H1 (cell line): Measurements from ENCODE around the gene GRAMD2A. TPM values are rescaled to one million over a fixed set of nuclear protein-coding genes. Genes with fewer than 3 reads are reported as not detected.

Experiments used
- CTCF ChIA-PET: fragments of 300-600 bp; sonication (Branson Sonifier 250); formaldehyde crosslinking; loops from one replicate; lab custom pipeline; 2021; ENCODE audit not compliant: partially characterized antibody; lab: Charles Lee
- POLR2A ChIA-PET: fragments of 300-600 bp; sonication (Branson Sonifier 250); formaldehyde crosslinking; loops from one replicate; lab custom pipeline; 2021; ENCODE audit warnings: inconsistent platforms; ENCODE audit not compliant: partially characterized antibody; lab: Charles Lee
- DNase-seq, 2 experiments: peaks; one replicate each; pipeline versions ENCODE4 v3.0.0 to v3.0.0-alpha.2; 2010 to 2022; ENCODE audit warnings: low spot score in 2 of 2, low read depth in 1 of 2, mixed read lengths in 1 of 2
- FAIRE-seq: peaks from 2 replicates; lab custom pipeline; 2011; peaks lifted over from hg19 to GRCh38; lab: Jason Lieb, UNC
- H2AFZ ChIP-seq: 2 replicates; pipeline ENCODE4 v1.8.1; 2012; ENCODE audit warnings: low read length, inconsistent platforms
- H2AK5ac ChIP-seq: 2 replicates; pipeline ENCODE4 v1.6.1; 2013; ENCODE audit warnings: low read depth, low read length
- H2BK120ac ChIP-seq: replicated peaks from 2 replicates; pipeline ENCODE3; 2013; ENCODE audit warnings: low read depth, low read length, inconsistent platforms
- H2BK12ac ChIP-seq: 2 replicates; pipeline ENCODE4 v1.6.1; 2013; ENCODE audit warnings: low read depth, low read length
- H2BK15ac ChIP-seq: 2 replicates; pipeline ENCODE4 v1.6.1; 2013; ENCODE audit warnings: low read length
- H2BK20ac ChIP-seq: 2 replicates; pipeline ENCODE4 v1.6.1; 2013; ENCODE audit warnings: low read length
- H2BK5ac ChIP-seq: 2 replicates; pipeline ENCODE4 v1.6.1; 2013; ENCODE audit warnings: low read depth, low read length
- H3K14ac ChIP-seq: 2 replicates; pipeline ENCODE4 v1.6.1; 2013; ENCODE audit warnings: inconsistent platforms; ENCODE audit not compliant: insufficient read length
- H3K18ac ChIP-seq: 2 replicates; pipeline ENCODE4 v1.6.1; 2013; ENCODE audit warnings: low read length; ENCODE audit errors: extremely low read depth
- H3K23ac ChIP-seq: 2 replicates; pipeline ENCODE4 v1.6.1; 2013; ENCODE audit warnings: inconsistent platforms; ENCODE audit not compliant: insufficient read length
- H3K23me2 ChIP-seq: 2 replicates; pipeline ENCODE4 v1.6.1; 2013; ENCODE audit warnings: low read depth, low read length
- H3K27ac ChIP-seq: 2 replicates; pipeline ENCODE4 v1.6.1; 2011; ENCODE audit warnings: low read depth, low read length, inconsistent platforms
- H3K27me3 ChIP-seq, 4 experiments: replicated peaks in 1 of 4; 1 replicate in 1 of 4; 2 replicates in 3 of 4; pipeline versions ENCODE4 v1.6.1 to v1.8.1; 2011 to 2013; ENCODE audit warnings: low read length in 3 of 4, mild to moderate bottlenecking in 3 of 4, inconsistent platforms in 2 of 4, mixed read lengths in 2 of 4, moderate library complexity in 1 of 4; ENCODE audit not compliant: control insufficient read depth in 3 of 4, insufficient read depth in 3 of 4; ENCODE audit errors: extremely low read depth in 1 of 4
- H3K36me3 ChIP-seq, 4 experiments: 2 replicates each; pipeline versions ENCODE4 v1.6.1 to v1.8.1; 2011 to 2013; ENCODE audit warnings: mild to moderate bottlenecking in 4 of 4, low read length in 3 of 4, moderate library complexity in 2 of 4, control low read depth in 1 of 4, inconsistent platforms in 1 of 4; ENCODE audit not compliant: insufficient read depth in 4 of 4, control insufficient read depth in 2 of 4
- H3K4ac ChIP-seq: replicated peaks from 2 replicates; pipeline ENCODE3; 2013; ENCODE audit warnings: low read length, low read depth, mixed read lengths, inconsistent platforms; ENCODE audit not compliant: insufficient read length
- H3K4me1 ChIP-seq, 4 experiments: replicated peaks in 1 of 4; 1 replicate in 1 of 4; 2 replicates in 3 of 4; pipeline versions ENCODE4 v1.6.1 to v1.8.1; 2011 to 2013; ENCODE audit warnings: low read length in 3 of 4, inconsistent platforms in 2 of 4, mixed read lengths in 1 of 4; ENCODE audit not compliant: insufficient read depth in 4 of 4, control insufficient read depth in 3 of 4
- H3K4me2 ChIP-seq, 2 experiments: 2 replicates each; pipeline versions ENCODE4 v1.6.1 to v1.8.1; 2011 to 2013; ENCODE audit warnings: low read depth in 2 of 2, low read length in 2 of 2, control low read depth in 1 of 2, inconsistent platforms in 1 of 2, mild to moderate bottlenecking in 1 of 2; ENCODE audit not compliant: insufficient read depth in 1 of 2
- H3K4me3 ChIP-seq, 4 experiments: fragments of 200-600, 300-600 bp in 1 of 4; sonication (generic), shearing (Covaris generic), sonication (Bioruptor Twin) in 1 of 4; 2 replicates each; pipeline versions ENCODE4 v1.5.1 to v1.8.1; 2011 to 2016; ENCODE audit warnings: low read length in 4 of 4, low read depth in 3 of 4, control low read depth in 2 of 4, inconsistent platforms in 2 of 4, mild to moderate bottlenecking in 2 of 4, mixed read lengths in 1 of 4, moderate library complexity in 1 of 4; ENCODE audit not compliant: insufficient read depth in 2 of 4; ENCODE audit errors: extremely low read depth in 1 of 4
- H3K56ac ChIP-seq: replicated peaks from 2 replicates; pipeline ENCODE3; 2013; ENCODE audit warnings: low read depth, mild to moderate bottlenecking, mixed read lengths, low read length, inconsistent platforms; ENCODE audit not compliant: insufficient read length
- H3K79me1 ChIP-seq: 2 replicates; pipeline ENCODE4 v1.6.1; 2013; ENCODE audit warnings: low read depth, low read length, control low read depth
- H3K79me2 ChIP-seq, 2 experiments: 2 replicates each; pipeline versions ENCODE4 v1.6.1 to v1.8.1; 2012 to 2013; ENCODE audit warnings: low read length in 2 of 2, mild to moderate bottlenecking in 2 of 2, inconsistent platforms in 1 of 2; ENCODE audit not compliant: insufficient read depth in 2 of 2, control insufficient read depth in 1 of 2
- H3K9ac ChIP-seq, 4 experiments: replicated peaks in 1 of 4; 1 replicate in 1 of 4; 2 replicates in 3 of 4; pipeline versions ENCODE4 v1.6.1 to v1.8.1; 2011 to 2013; ENCODE audit warnings: low read depth in 3 of 4, low read length in 3 of 4, control low read depth in 2 of 4, mild to moderate bottlenecking in 2 of 4, moderate library complexity in 2 of 4, inconsistent platforms in 1 of 4; ENCODE audit errors: extremely low read depth in 1 of 4
- H3K9me3 ChIP-seq, 2 experiments: 2 replicates each; pipeline versions ENCODE4 v1.6.1 to v1.8.1; 2012 to 2013; ENCODE audit warnings: mild to moderate bottlenecking in 2 of 2, moderate library complexity in 2 of 2, control low read depth in 1 of 2, inconsistent platforms in 1 of 2, low read depth in 1 of 2, low read length in 1 of 2, mixed read lengths in 1 of 2; ENCODE audit not compliant: insufficient read depth in 2 of 2
- H4K20me1 ChIP-seq, 2 experiments: replicated peaks in 1 of 2; 2 replicates each; pipeline versions ENCODE3 to v1.8.1; 2011 to 2013; ENCODE audit warnings: inconsistent platforms in 2 of 2, low read length in 2 of 2, mild to moderate bottlenecking in 1 of 2; ENCODE audit not compliant: insufficient read depth in 2 of 2, control insufficient read depth in 1 of 2
- H4K5ac ChIP-seq: 2 replicates; pipeline ENCODE4 v1.6.1; 2013; ENCODE audit warnings: low read length, low read depth, mixed read lengths, inconsistent platforms; ENCODE audit not compliant: insufficient read length
- H4K8ac ChIP-seq: 2 replicates; pipeline ENCODE4 v1.8.0; 2013; ENCODE audit warnings: mild to moderate bottlenecking, moderate library complexity, low read length, inconsistent platforms; ENCODE audit not compliant: insufficient read depth; ENCODE audit errors: extremely low read depth
- H4K91ac ChIP-seq: replicated peaks from 2 replicates; pipeline ENCODE3; 2013; ENCODE audit warnings: low read length, mixed read lengths, inconsistent platforms; ENCODE audit not compliant: insufficient read length
- CEBPB ChIP-seq: IDR thresholded peaks from 2 replicates; pipeline ENCODE4 v1.6.1; 2012; ENCODE audit warnings: low read depth, low read length
- CHD1 ChIP-seq: IDR thresholded peaks from 2 replicates; pipeline ENCODE4 v1.6.1; 2012; ENCODE audit warnings: low read depth, low read length, improper control_type of control experiment
- EZH2 ChIP-seq: fragments of 200-600 bp; sonication (generic); IDR thresholded peaks from 2 replicates; pipeline ENCODE4 v1.7.1; 2012; ENCODE audit warnings: low read depth, mild to moderate bottlenecking, moderate library complexity, low read length, inconsistent platforms; ENCODE audit not compliant: severe bottlenecking
- POU5F1 ChIP-seq: IDR thresholded peaks from 2 replicates; pipeline ENCODE4 v1.6.1; 2011; ENCODE audit warnings: low read depth, mild to moderate bottlenecking, low read length, moderate library complexity
- TEAD4 ChIP-seq: IDR thresholded peaks from 2 replicates; pipeline ENCODE4 v1.6.1; 2012; ENCODE audit warnings: low read depth, low read length, inconsistent platforms, mixed read lengths
- WGBS, 2 experiments: shearing (Covaris generic) in 1 of 2; methylation state at CpG; one replicate each; pipeline versions ENCODE4 v1.1.6 to v1.1.7; 2013 to 2015; ENCODE audit warnings: low lambda C conversion rate in 2 of 2, mixed read lengths in 2 of 2, inconsistent platforms in 1 of 2, low coverage in 1 of 2, missing lambda C conversion rate in 1 of 2; ENCODE audit not compliant: insufficient replicate concordance in 2 of 2, insufficient coverage in 1 of 2, insufficient read length in 1 of 2; ENCODE audit errors: extremely low coverage in 1 of 2, missing lambda C conversion rate in 1 of 2; 5-methylcytosine and 5-hydroxymethylcytosine counted together
- polyA plus RNA-seq, 7 experiments: library from polyadenylated mRNA; depleted of rRNA in 3 of 7; stranded (reverse) in 5 of 7; unstranded in 2 of 7; fragments of >200 nt in 5 of 7; fragments of 200-250 nt in 2 of 7; gene quantifications; 1 replicate in 5 of 7; 2 replicates in 1 of 7; 4 replicates in 1 of 7; pipeline versions ENCODE4 v1.2.1 to v1.2.3, GENCODE V29; 2011 to 2013; ENCODE audit warnings: missing spikeins in 2 of 7, mixed read lengths in 2 of 7
- total RNA-seq: library from RNA; stranded (reverse); fragmentation: NEBNext Ultra II Directional; extraction: Animal tissue kit (Norgen Biotek cat#: 25700); gene quantifications from 2 replicates; pipeline ENCODE4 v1.2.1, GENCODE V29; 2021
- TF ChIP-seq, protein P1 (sequence below): IDR thresholded peaks from 2 replicates; pipeline ENCODE4 v1.6.1; 2011; ENCODE audit warnings: low read depth, mild to moderate bottlenecking, low read length; ENCODE audit not compliant: insufficient read depth

Gene GRAMD2A
- total and polyA plus RNA-seq, 2 of the 8 experiments (the other 6 are each of a cell fraction or from before 2014, with no cell fraction given), result 0.57 to 1.5 TPM

DNA sequence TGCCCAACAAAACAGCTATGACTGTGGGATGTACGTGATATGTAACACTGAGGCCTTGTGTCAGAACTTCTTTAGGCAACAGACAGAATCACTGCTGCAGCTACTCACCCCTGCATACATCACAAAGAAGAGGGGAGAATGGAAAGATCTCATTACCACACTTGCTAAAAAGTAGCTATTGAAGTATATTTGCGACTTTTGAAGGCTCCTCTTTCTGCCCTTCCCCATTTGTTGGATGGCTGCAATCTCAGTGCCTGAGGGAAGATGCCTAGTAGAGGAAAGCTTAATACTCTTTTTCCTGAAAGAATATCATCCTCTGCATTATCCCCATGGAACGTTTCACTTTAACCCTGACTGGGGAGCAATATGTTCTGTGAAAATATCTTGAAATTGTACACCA is 57.5 kb downstream of the GRAMD2A start:
- no peak overlapping the region for H2AK5ac ChIP-seq
- H3K4me2 ChIP-seq, result no peak overlapping the region
- H3K36me3 ChIP-seq, result no peaks in the 10 kb centered on the region; a peak in 1 of 8 replicates
- FAIRE-seq (no peak), DNase-seq (no peak)
- no peak overlapping the region for H3K18ac ChIP-seq
- H2BK120ac ChIP-seq, result no peak overlapping the region
- H3K23ac ChIP-seq, result no peak overlapping the region
- H4K8ac ChIP-seq, result no peak overlapping the region
- TF ChIP-seq CHD1 (no peak), TEAD4 (no peak), POU5F1 (no peak), EZH2 (no peak), CEBPB (no peak)
- TF ChIP-seq, protein P1, sequence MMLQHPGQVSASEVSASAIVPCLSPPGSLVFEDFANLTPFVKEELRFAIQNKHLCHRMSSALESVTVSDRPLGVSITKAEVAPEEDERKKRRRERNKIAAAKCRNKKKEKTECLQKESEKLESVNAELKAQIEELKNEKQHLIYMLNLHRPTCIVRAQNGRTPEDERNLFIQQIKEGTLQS, result no peak
- H2BK5ac ChIP-seq, result no peak overlapping the region
- no peak overlapping the region for H3K14ac ChIP-seq
- H3K9ac ChIP-seq, result no peak overlapping the region
- no peak overlapping the region for H3K4me3 ChIP-seq
- H3K9me3 ChIP-seq, result no peaks in the 10 kb centered on the region
- H4K5ac ChIP-seq, result no peak overlapping the region
- no peak overlapping the region for H2BK15ac ChIP-seq
- no peak overlapping the region for H2AFZ ChIP-seq
- CTCF ChIA-PET, result interaction anchor here (0.8 to 2.5 kb wide), 3 partner anchors 16 to 409 kb away, joined by 3 to 11 read pairs (median 3); no protein-coding TSS in a partner anchor
- H3K27me3 ChIP-seq, result no peaks in the 10 kb centered on the region
- H2BK12ac ChIP-seq, result no peak overlapping the region
- no peaks in the 10 kb centered on the region for H3K23me2 ChIP-seq
- no peaks in the 10 kb centered on the region for H4K20me1 ChIP-seq
- POLR2A ChIA-PET, result interaction anchor here (1.1 kb wide), 1 partner anchor 22 kb away, joined by 3 read pairs; the partner anchor contains the start of genes MYO9A and SENP8
- H2BK20ac ChIP-seq, result no peak overlapping the region
- H3K27ac ChIP-seq, result no peak overlapping the region
- no peak overlapping the region for H4K91ac ChIP-seq
- H3K4ac ChIP-seq, result no peak overlapping the region
- 93% methylated on average over 3 of the region's 3 CpGs; no CpG with 5 or more reads in 1 of the 2 experiments for WGBS, 2 experiments
- H3K79me2 ChIP-seq, result no peaks in the 10 kb centered on the region
- H3K4me1 ChIP-seq, result no peaks in the 10 kb centered on the region
- H3K79me1 ChIP-seq, result no peaks in the 10 kb centered on the region
- H3K56ac ChIP-seq, result no peak overlapping the region
